Activated CD4-positive, CD25-positive, alpha-beta regulatory T cell treated with anti-CD3 and anti-CD28 coated beads, Interleukin-2, amount 50 U/mL, for 16 hours (primary cell): ENCODE data around the gene HMX2.
A peak's percentile ranks its signal among the peaks of the same experiment; 100 is the strongest.

ENCODE experiments used
- DNase-seq: peaks from one replicate; pipeline ENCODE4 v3.0.0-alpha.2; 2020; ENCODE audit warnings: low read depth, low spot score

Gene HMX2

GRCh38 chr10:123147635-123148413 is at the start of gene HMX2:
Gene HMX2 (plus strand): TSS chr10:123148136. CDS start chr10:123148379, 243 bp downstream.
- DNase-seq, result no peak

GRCh38 chr10:123100030-123100762 is 47.7 kb upstream of the HMX2 start:
- no peak for DNase-seq

GRCh38 chr10:123101872-123102271 is 46.1 kb upstream of the HMX2 start:
- DNase-seq, result no peak

- DNase-seq, result no peak
These were observed 45.3 kb upstream of the HMX2 start for GRCh38 chr10:123102673-123103072.

- DNase-seq, result no peak
These were observed 44.0 kb upstream of the HMX2 start for GRCh38 chr10:123103944-123104343.

- DNase-seq, result no peak
These were observed 38.5 kb upstream of the HMX2 start for GRCh38 chr10:123109466-123109865.

GRCh38 chr10:123117644-123118417 is 30.1 kb upstream of the HMX2 start:
- DNase-seq, result no peak

GRCh38 chr10:123119081-123119480 is 28.9 kb upstream of the HMX2 start:
- no peak for DNase-seq

GRCh38 chr10:123126246-123126645 is 21.7 kb upstream of the HMX2 start:
- no peak for DNase-seq

- no peak for DNase-seq
These were observed 18.2 kb upstream of the HMX2 start for GRCh38 chr10:123129618-123130271.

GRCh38 chr10:123132576-123133477 is 15.1 kb upstream of the HMX2 start:
- DNase-seq, result peak; percentile 78

GRCh38 chr10:123133541-123134342 is 14.2 kb upstream of the HMX2 start:
- DNase-seq, result no peak

- DNase-seq, result no peak
These were observed 13.5 kb upstream of the HMX2 start for GRCh38 chr10:123134343-123134914.

- DNase-seq, result no peak
These were observed 13.0 kb upstream of the HMX2 start for GRCh38 chr10:123134915-123135414.

- DNase-seq, result no peak
These were observed 12.4 kb upstream of the HMX2 start, which contains the start of gene HMX3 for GRCh38 chr10:123135415-123136141. Gene HMX3 (plus strand): TSS chr10:123135970. CDS start chr10:123136051, 81 bp downstream.

- DNase-seq, result no peak
These were observed 11.6 kb upstream of the HMX2 start for GRCh38 chr10:123136221-123136805.

- DNase-seq, result no peak
These were observed 10.9 kb upstream of the HMX2 start for GRCh38 chr10:123136806-123137642.
